ENCODE data around the gene NELL1. TPM values are rescaled to one million over a fixed set of nuclear protein-coding genes. Genes with fewer than 3 reads are reported as not detected.
A peak's percentile ranks its signal among the peaks of the same experiment; 100 is the strongest.

The NELL1 gene
- polyA plus RNA-seq, 2 of the 4 experiments (the other 2 are of a cell fraction) = not detected

DNA sequence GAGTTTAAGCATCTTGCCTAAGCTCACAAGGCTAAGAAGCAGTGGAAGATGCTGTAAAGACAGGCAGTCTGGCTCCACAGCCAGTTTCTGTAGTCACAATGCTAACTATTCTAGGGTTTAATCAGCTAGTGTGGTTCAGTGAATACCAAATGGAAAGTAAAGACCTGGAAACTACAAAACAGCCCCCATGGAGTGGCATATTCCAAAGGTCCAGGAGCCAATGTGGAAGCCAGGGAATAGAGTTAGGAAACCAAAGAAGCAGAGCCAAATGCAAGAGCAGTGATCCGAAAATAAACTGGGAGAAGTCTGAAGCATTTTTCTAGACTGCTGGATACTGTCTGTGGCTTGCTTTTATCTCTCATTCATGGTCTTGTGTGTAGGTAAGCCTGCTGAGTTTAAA is 792.3 kb downstream of the NELL1 start:
- no peak for FAIRE-seq
- no peaks in the 10 kb centered on the region for H3K9me3 ChIP-seq
- WGBS (ENCODE audit: missing lambda C conversion rate) = 62% methylated on average over 1 of the region's 1 CpG
- DNase-seq (ENCODE audit: low read depth in 1 of 2, low spot score in 1 of 2) = no peak
- H3K27ac ChIP-seq = no peak overlapping the region
- ChIA-PET POLR2A (no interaction called here), CTCF (no interaction called here)
- H3K4me3 ChIP-seq = no peak overlapping the region
- H3K4me1 ChIP-seq = peaks cover 12% of the 10 kb centered on the region; the same call in 2 of the 3 replicates
- no peak overlapping the region for H3K4me2 ChIP-seq
- TF ChIP-seq KDM1A (IDR thresholded peaks at IDR 0.05; ENCODE audit: low read depth) (no peak), ZSCAN20 (CRISPR knock-in tag; IDR thresholded peaks at IDR 0.05) (no peak), SMC3 (IDR thresholded peaks at IDR 0.05) (no peak), NR3C1 (IDR thresholded peaks at IDR 0.05) (no peak), ZNF302 (CRISPR knock-in tag; IDR thresholded peaks at IDR 0.05) (no peak), POLR2AphosphoS2 (conservative IDR thresholded peaks at IDR 0.05; ENCODE audit: low read length) (no peak), GATA3 (IDR thresholded peaks at IDR 0.05; ENCODE audit: borderline replicate concordance) (no peak), ZC3H11A (IDR thresholded peaks at IDR 0.05) (no peak), CHD4 (IDR thresholded peaks at IDR 0.05; ENCODE audit: borderline replicate concordance) (no peak), KDM5A (IDR thresholded peaks at IDR 0.05) (no peak), SREBF2 (IDR thresholded peaks at IDR 0.05) (no peak), NFE2L2 (conservative IDR thresholded peaks at IDR 0.05; ENCODE audit: low read length) (no peak), CBX2 (IDR thresholded peaks at IDR 0.05; ENCODE audit: borderline replicate concordance, low read depth) (no peak), JUNB (IDR thresholded peaks at IDR 0.05) (no peak), HOXA7 (CRISPR knock-in tag; IDR thresholded peaks at IDR 0.05) (no peak), HES2 (IDR thresholded peaks at IDR 0.05) (no peak), ESRRA (IDR thresholded peaks at IDR 0.05; ENCODE audit: borderline replicate concordance, low read length) (no peak), NPAS2 (CRISPR knock-in tag; IDR thresholded peaks at IDR 0.05; ENCODE audit: borderline replicate concordance) (no peak), ATOH8 (CRISPR knock-in tag; IDR thresholded peaks at IDR 0.05; ENCODE audit: low read depth) (no peak), HDAC2 (IDR thresholded peaks at IDR 0.05) (no peak)
- no peak for ATAC-seq

DNA sequence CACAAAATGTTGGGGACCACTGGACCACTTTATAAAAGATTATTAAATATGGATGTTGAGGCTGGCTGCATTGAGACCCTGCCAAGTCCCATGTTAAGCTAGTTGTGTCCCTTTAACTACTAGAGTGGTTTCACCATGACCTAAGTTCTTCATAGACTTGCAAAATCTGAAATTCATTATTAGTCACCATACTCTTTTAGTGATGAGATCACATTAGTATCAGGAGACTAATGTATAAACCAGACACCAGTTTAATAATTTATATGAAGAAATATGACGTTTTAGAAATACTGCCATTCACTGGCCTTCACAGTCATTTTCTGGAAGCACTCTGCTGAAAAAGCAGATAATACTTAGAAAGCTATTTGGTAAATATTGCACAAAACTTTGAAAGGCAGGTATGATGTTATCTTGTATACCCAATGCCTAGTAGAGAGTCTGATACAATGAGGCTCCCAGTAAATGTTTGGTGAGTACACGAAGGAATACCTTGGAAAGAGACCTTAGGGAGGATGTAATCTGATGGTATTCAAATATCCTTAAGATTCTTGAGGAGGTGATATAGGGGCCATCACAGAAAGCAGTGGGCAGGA is 795.3 kb downstream of the NELL1 start:
- TF ChIP-seq SREBF2 (IDR thresholded peaks at IDR 0.05) = no peak
- TF ChIP-seq RCOR1 (IDR thresholded peaks at IDR 0.05; ENCODE audit: low read depth, low read length) = no peak
- TF ChIP-seq CEBPB (IDR thresholded peaks at IDR 0.05) = peak; percentile 22 to 47; a peak in 1 of 4 replicates
- TF ChIP-seq EP300 (IDR thresholded peaks at IDR 0.05) = 0 out of 5 replicates have a peak, but pooled peaks of 1 of the 2 experiments have one; percentile 9
- TF ChIP-seq JUNB (IDR thresholded peaks at IDR 0.05) = peak; percentile 45; the same call in 1 of the 2 replicates
- no peak for TF ChIP-seq FOSL2 (IDR thresholded peaks at IDR 0.05)
- TF ChIP-seq FOSL2 (CRISPR knock-in tag; IDR thresholded peaks at IDR 0.05) = peak; percentile 38; the same call in 1 of the 2 replicates
- TF ChIP-seq GATA3 (IDR thresholded peaks at IDR 0.05; ENCODE audit: borderline replicate concordance) = peak; percentile 65; the same call in 1 of the 2 replicates
- no peak for TF ChIP-seq CBX2 (IDR thresholded peaks at IDR 0.05; ENCODE audit: borderline replicate concordance, low read depth)
- TF ChIP-seq HOXB13 (CRISPR knock-in tag; IDR thresholded peaks at IDR 0.05; ENCODE audit: low read depth) = no peak
- TF ChIP-seq RARB (CRISPR knock-in tag; IDR thresholded peaks at IDR 0.05) = no peak
- ATAC-seq (peak; percentile 73 to 76; a peak in 5 of 6 replicates), DNase-seq (ENCODE audit: low read depth in 1 of 2, low spot score in 1 of 2) (peak in 1 of 2 experiments; percentile 53), FAIRE-seq (no peak)
- H3K27ac ChIP-seq = no peak overlapping the region; a peak in 2 of 6 replicates
- peaks cover 10% of the 10 kb centered on the region; the same call in 2 of the 3 replicates for H3K4me1 ChIP-seq
- ChIA-PET POLR2A (no interaction called here), CTCF (interaction anchor here (0.6 kb wide), 1 partner anchor 122 kb away, joined by 4 read pairs; no protein-coding TSS in a partner anchor)
- 0% methylated on average over 2 of the region's 2 CpGs for WGBS (ENCODE audit: missing lambda C conversion rate)
- no peak overlapping the region for H3K4me3 ChIP-seq
- H3K9me3 ChIP-seq = no peaks in the 10 kb centered on the region
- H3K4me2 ChIP-seq = 0 out of 3 replicates have a peak overlapping the region, but pooled peaks have one; percentile 19

Measured in A549 (cell line).